Gastroesophageal sphincter (tissue), 4 donors: Measurements from ENCODE around the gene TSPEAR. TPM values are rescaled to one million over a fixed set of nuclear protein-coding genes. Genes with fewer than 3 reads are reported as not detected.

Experiments
- ATAC-seq: fragments of 150-250 bp; one replicate; pipeline ENCODE4 v1.9.1; 2016; ENCODE audit warnings: mild to moderate bottlenecking, moderate library complexity
- H3K27ac ChIP-seq, 4 donors: fragments of 200-600 bp; sonication (generic) in 3 of 4; 1 replicate in 3 of 4; 2 replicates in 1 of 4; pipeline ENCODE4 v1.5.1; 2016 to 2019
- H3K27me3 ChIP-seq: fragments of 200-600 bp; sonication (generic); one replicate; pipeline ENCODE4 v1.5.1; 2019
- H3K36me3 ChIP-seq, 2 donors: fragments of 200-600 bp; sonication (generic); one replicate each; pipeline ENCODE4 v1.5.1; 2019; ENCODE audit warnings: control low read depth in 1 of 2
- H3K4me1 ChIP-seq, 3 donors: fragments of 200-600 bp; sonication (generic); 1 replicate in 2 of 3; 2 replicates in 1 of 3; pipeline ENCODE4 v1.5.1; 2016 to 2019; ENCODE audit warnings: control low read depth in 2 of 3
- H3K4me3 ChIP-seq, 2 donors: fragments of 200-600 bp; sonication (generic); one replicate each; pipeline ENCODE4 v1.5.1; 2019; ENCODE audit warnings: mild to moderate bottlenecking in 1 of 2, moderate library complexity in 1 of 2
- H3K9me3 ChIP-seq, 3 donors: fragments of 200-600 bp; sonication (generic); one replicate each; pipeline ENCODE4 v1.5.1; 2017 to 2019; ENCODE audit warnings: control low read depth in 2 of 3
- CTCF ChIP-seq, 4 experiments: fragments of 200-600 bp in 2 of 4; fragments of 450-650 bp in 2 of 4; sonication (generic) in 1 of 4; IDR thresholded peaks; one replicate each; pipeline ENCODE4 v1.5.1; 2017 to 2019; ENCODE audit warnings: antibody characterized with exemption in 4 of 4, mild to moderate bottlenecking in 2 of 4, moderate library complexity in 2 of 4
- EP300 ChIP-seq: sonication (generic); formaldehyde crosslinking; IDR thresholded peaks from one replicate; pipeline ENCODE4 v1.6.1; 2017; ENCODE audit warnings: antibody characterized with exemption, mild to moderate bottlenecking
- POLR2A ChIP-seq, 2 donors: fragments of 450-650 bp; IDR thresholded peaks; one replicate each; pipeline ENCODE4 v1.6.1; 2017; ENCODE audit warnings: antibody characterized with exemption in 2 of 2, mild to moderate bottlenecking in 2 of 2, moderate library complexity in 1 of 2
- POLR2AphosphoS5 ChIP-seq: sonication (generic); formaldehyde crosslinking; IDR thresholded peaks from one replicate; pipeline ENCODE4 v1.6.1; 2017; ENCODE audit warnings: antibody characterized with exemption
- WGBS, 2 donors: methylation state at CpG; one replicate each; pipeline ENCODE4 v1.1.5; 2018; ENCODE audit warnings: low coverage in 1 of 2; 5-methylcytosine and 5-hydroxymethylcytosine counted together
- total RNA-seq, 4 donors: library from RNA; depleted of rRNA; stranded (reverse); fragments of >200 nt; gene quantifications; one replicate each; pipeline ENCODE4 v1.1.0, GENCODE V29; 2016

The TSPEAR gene
- total RNA-seq, 4 donors from 2014 or later, result not detected

- no peak overlapping the region for H3K4me3 ChIP-seq
- H3K9me3 ChIP-seq, result no peaks in the 10 kb centered on the region
- no peak overlapping the region for H3K27ac ChIP-seq
- TF ChIP-seq POLR2A (IDR thresholded peaks at IDR 0.05) (no peak), CTCF (IDR thresholded peaks at IDR 0.05) (no peak), POLR2AphosphoS5 (no peak), EP300 (no peak)
- peaks cover 0 to 16% (median 0%) of the 10 kb centered on the region in 3 donors for H3K4me1 ChIP-seq
- peaks cover 97% of the 10 kb centered on the region for H3K27me3 ChIP-seq
- ATAC-seq, result no peak
- no peaks in the 10 kb centered on the region for H3K36me3 ChIP-seq
- 6 to 17% methylated on average over 3 to 16 of the region's 20 CpGs for WGBS, 2 donors
Observed at GRCh38 chr21:44710756-44711326, 531 bp downstream of the TSPEAR start.

- H3K27me3 ChIP-seq, result peaks cover 97% of the 10 kb centered on the region
- WGBS, 2 donors, result 0 to 8% methylated on average over 1 to 2 of the region's 17 CpGs
- no peak overlapping the region for H3K4me3 ChIP-seq
Observed at GRCh38 chr21:44710294-44710665, 1.1 kb downstream of the TSPEAR start.

DNA sequence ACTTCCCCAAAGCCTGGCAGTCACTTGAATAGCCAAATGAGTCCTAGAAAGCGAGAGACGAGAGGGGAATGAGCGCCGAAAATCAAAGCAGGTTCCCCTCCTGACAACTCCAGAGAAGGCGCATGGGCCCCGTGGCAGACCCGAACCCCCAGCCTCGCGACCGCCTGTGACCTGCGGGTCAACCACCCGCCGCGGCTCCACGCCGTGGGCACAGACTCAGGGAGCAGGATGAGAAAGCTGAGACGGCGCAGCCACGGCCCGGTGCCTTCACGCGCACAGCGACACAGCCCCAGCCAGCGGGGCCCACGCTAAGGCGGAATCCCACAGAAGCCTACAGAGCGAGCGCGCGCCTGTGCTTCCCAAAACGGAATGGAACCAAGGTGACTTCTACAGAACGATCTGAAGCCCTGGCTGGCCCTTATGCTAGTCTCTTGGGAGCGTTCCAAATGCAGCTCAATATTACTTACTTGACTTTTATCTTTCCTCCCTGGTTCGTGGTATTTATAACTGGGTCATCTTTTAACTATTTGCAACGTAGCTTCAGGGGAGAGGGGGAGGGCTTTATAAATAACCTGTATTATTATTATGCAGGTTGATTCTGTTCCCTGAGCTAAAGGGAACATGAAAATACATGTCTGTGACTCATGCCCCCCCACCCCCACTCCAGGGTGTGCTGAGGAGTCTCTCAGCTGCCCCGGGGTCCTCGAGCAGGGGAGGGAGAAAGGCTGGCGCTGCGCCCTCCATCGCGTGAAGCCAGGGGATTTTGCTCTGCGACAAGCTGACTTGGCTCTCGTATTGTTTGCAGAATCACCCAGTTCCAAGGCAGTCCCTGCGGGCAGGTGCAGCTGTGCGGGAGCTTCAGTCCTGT lies 1.7 kb downstream of the TSPEAR start:
- H3K36me3 ChIP-seq, result no peaks in the 10 kb centered on the region
- peaks cover 99% of the 10 kb centered on the region for H3K27me3 ChIP-seq
- TF ChIP-seq POLR2A (IDR thresholded peaks at IDR 0.05) (no peak), CTCF (IDR thresholded peaks at IDR 0.05) (no peak), EP300 (no peak), POLR2AphosphoS5 (no peak)
- 0% methylated on average over 2 to 6 of the region's 45 CpGs for WGBS, 2 donors
- H3K9me3 ChIP-seq, result no peaks in the 10 kb centered on the region
- ATAC-seq, result no peak
- no peak overlapping the region for H3K27ac ChIP-seq
- peaks cover 0 to 16% (median 0%) of the 10 kb centered on the region in 3 donors for H3K4me1 ChIP-seq
- no peak overlapping the region for H3K4me3 ChIP-seq

More at GRCh38 chr21:44710294-44710665, 1.1 kb downstream of the TSPEAR start:
- Histone ChIP-seq H3K27ac (no peak overlapping the region), H3K9me3 (no peaks in the 10 kb centered on the region), H3K36me3 (no peaks in the 10 kb centered on the region), H3K4me1 (peaks cover 0 to 16% (median 0%) of the 10 kb centered on the region in 3 donors)
- ATAC-seq, result no peak
- TF ChIP-seq POLR2A (IDR thresholded peaks at IDR 0.05) (no peak), CTCF (IDR thresholded peaks at IDR 0.05) (no peak), POLR2AphosphoS5 (no peak), EP300 (no peak)

DNA sequence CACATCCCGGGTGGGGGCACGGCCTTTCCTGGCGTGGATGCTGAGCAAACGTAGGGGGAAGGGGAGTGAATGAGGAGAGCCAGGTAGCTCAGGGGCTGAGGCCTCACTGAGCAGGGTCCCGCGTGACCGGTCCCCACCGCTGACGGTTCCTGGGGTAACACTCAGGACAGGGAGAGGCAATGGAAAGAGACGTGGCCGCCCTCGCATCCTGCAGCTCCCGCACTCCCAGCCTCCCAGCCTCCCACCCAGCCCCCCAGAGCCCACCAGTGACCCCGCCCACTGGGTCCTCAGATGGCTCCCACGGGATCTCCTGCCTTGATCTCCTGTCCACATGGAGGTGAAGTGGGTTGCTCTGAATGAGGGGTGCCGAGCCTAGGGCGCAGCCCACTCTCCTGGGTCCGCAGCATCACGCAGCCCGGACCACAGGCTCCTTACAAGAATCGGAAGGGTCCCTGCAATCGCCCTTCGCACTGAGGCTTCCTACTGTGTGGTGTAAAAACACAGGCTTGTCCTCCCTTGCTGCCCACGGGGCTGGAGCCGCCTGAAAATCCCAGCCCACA lies 2.4 kb downstream of the TSPEAR start:
- ATAC-seq, result no peak
- TF ChIP-seq POLR2AphosphoS5 (no peak), POLR2A (IDR thresholded peaks at IDR 0.05) (no peak), EP300 (no peak), CTCF (IDR thresholded peaks at IDR 0.05) (no peak)
- Histone ChIP-seq H3K4me1 (peaks cover 0 to 16% (median 0%) of the 10 kb centered on the region in 3 donors), H3K9me3 (no peaks in the 10 kb centered on the region), H3K4me3 (no peak overlapping the region), H3K27ac (no peak overlapping the region), H3K36me3 (no peaks in the 10 kb centered on the region), H3K27me3 (peaks cover 99% of the 10 kb centered on the region)
- WGBS, 2 donors, result no CpG with 5 or more reads among the region's 25 CpGs
